ENCODE measurements around the gene MTRF1L. TPM values are rescaled to one million over a fixed set of nuclear protein-coding genes. Genes with fewer than 3 reads are reported as not detected.

Gene MTRF1L
- total RNA-seq, 4 donors from 2014 or later = 18.7 to 33.2 (median 24.8) TPM

DNA sequence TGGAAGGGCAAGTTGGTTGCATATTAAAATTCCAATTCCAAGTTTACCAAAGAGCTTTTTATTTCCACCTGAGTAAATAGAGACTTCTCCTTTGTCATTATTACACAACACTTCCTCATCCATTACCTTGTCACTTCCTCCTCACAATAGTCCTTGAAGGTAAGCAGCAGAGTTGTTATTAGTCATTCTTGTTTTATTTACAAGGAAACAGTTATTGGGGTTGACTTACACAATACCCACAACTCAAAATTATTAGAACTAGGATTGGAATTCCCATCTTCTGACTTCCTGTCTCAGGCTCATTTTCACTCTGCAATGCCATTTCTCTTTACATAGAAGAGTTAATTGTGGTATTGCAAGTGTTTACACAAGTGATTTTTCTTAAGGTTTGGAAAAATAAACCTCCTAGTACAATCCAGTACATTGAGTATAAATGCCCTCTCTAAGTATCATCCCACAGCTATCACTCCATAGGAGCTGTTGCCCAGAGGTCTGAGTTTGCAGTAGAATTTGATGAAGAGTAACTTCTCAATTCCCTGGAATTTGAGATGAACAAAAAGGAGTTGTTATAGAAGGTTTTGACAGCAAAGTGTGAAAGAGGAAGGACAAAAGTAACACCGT is 28.9 kb upstream of the MTRF1L start:
- 50 to 67% methylated on average over 1 of the region's 1 CpG for WGBS, 2 donors (ENCODE audit: low coverage in 1 of 2)
- ATAC-seq = no peak

DNA sequence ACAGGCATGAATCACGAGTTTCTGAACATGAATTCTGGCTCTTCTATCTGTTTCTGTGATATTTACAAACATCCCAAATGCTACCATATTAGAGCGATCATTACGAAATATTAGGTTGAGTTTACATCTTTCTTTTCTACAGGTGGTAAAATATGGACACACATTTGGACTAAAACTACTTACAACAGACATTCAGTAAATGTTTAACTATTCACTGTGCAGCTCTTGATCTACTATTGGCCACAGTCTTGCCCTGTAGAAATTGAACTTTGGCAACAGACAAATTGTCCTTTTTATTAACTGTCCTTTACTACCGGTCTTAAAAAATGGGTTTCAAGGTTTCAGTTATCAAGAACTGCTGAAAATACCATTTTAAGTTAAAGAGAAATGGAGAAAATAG is 26.5 kb upstream of the MTRF1L start:
- Histone ChIP-seq H3K36me3 (no peaks in the 10 kb centered on the region), H3K4me3 (no peak overlapping the region), H3K27me3 (no peaks in the 10 kb centered on the region), H3K4me1 (no peaks in the 10 kb centered on the region), H3K9me3 (no peaks in the 10 kb centered on the region), H3K27ac (no peak overlapping the region)
- TF ChIP-seq, protein P1, sequence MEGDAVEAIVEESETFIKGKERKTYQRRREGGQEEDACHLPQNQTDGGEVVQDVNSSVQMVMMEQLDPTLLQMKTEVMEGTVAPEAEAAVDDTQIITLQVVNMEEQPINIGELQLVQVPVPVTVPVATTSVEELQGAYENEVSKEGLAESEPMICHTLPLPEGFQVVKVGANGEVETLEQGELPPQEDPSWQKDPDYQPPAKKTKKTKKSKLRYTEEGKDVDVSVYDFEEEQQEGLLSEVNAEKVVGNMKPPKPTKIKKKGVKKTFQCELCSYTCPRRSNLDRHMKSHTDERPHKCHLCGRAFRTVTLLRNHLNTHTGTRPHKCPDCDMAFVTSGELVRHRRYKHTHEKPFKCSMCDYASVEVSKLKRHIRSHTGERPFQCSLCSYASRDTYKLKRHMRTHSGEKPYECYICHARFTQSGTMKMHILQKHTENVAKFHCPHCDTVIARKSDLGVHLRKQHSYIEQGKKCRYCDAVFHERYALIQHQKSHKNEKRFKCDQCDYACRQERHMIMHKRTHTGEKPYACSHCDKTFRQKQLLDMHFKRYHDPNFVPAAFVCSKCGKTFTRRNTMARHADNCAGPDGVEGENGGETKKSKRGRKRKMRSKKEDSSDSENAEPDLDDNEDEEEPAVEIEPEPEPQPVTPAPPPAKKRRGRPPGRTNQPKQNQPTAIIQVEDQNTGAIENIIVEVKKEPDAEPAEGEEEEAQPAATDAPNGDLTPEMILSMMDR (IDR thresholded peaks at IDR 0.05) = no peak
- TF ChIP-seq POLR2AphosphoS5 (IDR thresholded peaks at IDR 0.05) (no peak), POLR2A (IDR thresholded peaks at IDR 0.05) (no peak), EP300 (IDR thresholded peaks at IDR 0.05) (no peak)
- WGBS, 2 donors (ENCODE audit: low coverage in 1 of 2) = 86 to 89% methylated on average over 4 of the region's 4 CpGs
- no peak for ATAC-seq

More for the DNA sequence above, 28.9 kb upstream of the MTRF1L start:
- Histone ChIP-seq H3K27me3 (no peaks in the 10 kb centered on the region), H3K4me1 (no peaks in the 10 kb centered on the region), H3K27ac (no peak overlapping the region), H3K9me3 (no peaks in the 10 kb centered on the region), H3K4me3 (no peak overlapping the region), H3K36me3 (no peaks in the 10 kb centered on the region)
- TF ChIP-seq EP300 (IDR thresholded peaks at IDR 0.05) (no peak), POLR2A (IDR thresholded peaks at IDR 0.05) (no peak), POLR2AphosphoS5 (IDR thresholded peaks at IDR 0.05) (no peak)
- TF ChIP-seq, protein P1 (IDR thresholded peaks at IDR 0.05) = no peak

DNA sequence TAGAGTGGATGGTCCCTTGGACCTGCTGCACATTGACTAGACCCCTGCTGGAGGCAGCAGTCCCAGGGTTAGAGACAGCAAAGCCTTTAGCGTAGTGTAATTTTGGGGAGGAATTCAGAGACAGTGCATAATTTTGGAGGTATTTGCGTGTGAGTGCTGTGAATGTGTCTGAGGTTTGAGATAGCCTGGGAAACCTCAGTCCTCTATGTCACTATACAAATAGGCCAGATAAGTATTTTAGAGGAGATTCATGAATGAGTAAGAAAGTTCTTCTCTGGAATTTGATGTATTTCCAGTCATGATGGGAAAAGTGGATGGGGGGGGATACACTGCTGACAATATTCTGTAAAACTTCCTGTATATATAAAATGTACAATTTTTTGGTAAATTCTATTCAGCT is 25.8 kb upstream of the MTRF1L start:
- H3K4me3 ChIP-seq = no peak overlapping the region
- H3K27ac ChIP-seq = no peak overlapping the region
- no peaks in the 10 kb centered on the region for H3K27me3 ChIP-seq
- no peaks in the 10 kb centered on the region for H3K4me1 ChIP-seq
- TF ChIP-seq, protein P1 (IDR thresholded peaks at IDR 0.05) = no peak
- TF ChIP-seq EP300 (IDR thresholded peaks at IDR 0.05) (no peak), POLR2AphosphoS5 (IDR thresholded peaks at IDR 0.05) (no peak), POLR2A (IDR thresholded peaks at IDR 0.05) (no peak)
- H3K36me3 ChIP-seq = no peaks in the 10 kb centered on the region
- WGBS, 2 donors (ENCODE audit: low coverage in 1 of 2) = 50 to 100% methylated on average over 1 to 2 of the region's 2 CpGs
- H3K9me3 ChIP-seq = no peaks in the 10 kb centered on the region
- ATAC-seq = no peak

DNA sequence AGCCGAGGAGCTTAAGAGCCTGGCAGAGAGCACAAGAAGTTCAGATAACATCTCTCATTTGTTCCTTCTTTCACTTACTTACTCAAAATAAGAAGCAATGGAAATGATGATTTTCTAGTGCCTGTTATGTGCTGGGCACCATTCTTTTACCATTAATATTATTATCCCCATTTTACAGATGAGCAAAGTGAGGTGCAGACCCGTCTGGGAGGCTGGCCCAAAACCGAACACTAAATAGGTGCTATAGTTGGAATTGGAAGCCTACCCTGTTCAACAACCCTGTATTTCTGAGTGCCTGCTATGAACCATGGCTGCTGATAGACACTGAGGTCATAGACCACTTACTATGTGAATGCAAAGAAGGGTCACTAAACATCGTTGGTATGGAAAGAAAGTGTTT is 25.0 kb upstream of the MTRF1L start:
- WGBS, 2 donors (ENCODE audit: low coverage in 1 of 2) = 79 to 100% methylated on average over 2 to 4 of the region's 4 CpGs
- TF ChIP-seq POLR2AphosphoS5 (IDR thresholded peaks at IDR 0.05) (no peak), EP300 (IDR thresholded peaks at IDR 0.05) (no peak), POLR2A (IDR thresholded peaks at IDR 0.05) (no peak)
- TF ChIP-seq, protein P1 (IDR thresholded peaks at IDR 0.05) = no peak
- no peak overlapping the region for H3K4me3 ChIP-seq
- H3K27ac ChIP-seq = no peak overlapping the region
- ATAC-seq = no peak
- H3K27me3 ChIP-seq = no peaks in the 10 kb centered on the region
- no peaks in the 10 kb centered on the region for H3K36me3 ChIP-seq
- no peaks in the 10 kb centered on the region for H3K9me3 ChIP-seq
- H3K4me1 ChIP-seq = no peaks in the 10 kb centered on the region

DNA sequence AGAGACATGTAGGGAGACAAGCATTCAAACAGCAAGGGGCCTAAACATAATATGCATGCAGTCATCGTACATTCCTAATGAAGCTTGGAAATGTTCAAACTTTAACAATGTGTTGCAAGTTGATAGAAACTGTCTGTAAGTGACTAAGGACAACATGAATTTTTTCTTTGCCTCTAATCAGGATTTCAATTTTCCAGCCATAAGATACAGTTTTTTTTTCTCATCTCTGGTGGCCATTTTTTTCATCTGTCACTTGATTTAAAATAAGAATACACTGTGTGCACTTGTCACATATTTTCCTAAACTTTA is 22.2 kb upstream of the MTRF1L start:
- H3K9me3 ChIP-seq = no peaks in the 10 kb centered on the region
- H3K27ac ChIP-seq = no peak overlapping the region
- no peaks in the 10 kb centered on the region for H3K4me1 ChIP-seq
- no peak overlapping the region for H3K4me3 ChIP-seq
- no peaks in the 10 kb centered on the region for H3K36me3 ChIP-seq
- 7 to 33% methylated on average over 1 of the region's 1 CpG for WGBS, 2 donors (ENCODE audit: low coverage in 1 of 2)
- TF ChIP-seq EP300 (IDR thresholded peaks at IDR 0.05) (no peak), POLR2AphosphoS5 (IDR thresholded peaks at IDR 0.05) (no peak), POLR2A (IDR thresholded peaks at IDR 0.05) (no peak)
- TF ChIP-seq, protein P1 (IDR thresholded peaks at IDR 0.05) = no peak
- H3K27me3 ChIP-seq = no peaks in the 10 kb centered on the region
- no peak for ATAC-seq
